IMR-90 (cell line): ENCODE data around the gene COX11. TPM values are rescaled to one million over a fixed set of nuclear protein-coding genes. Genes with fewer than 3 reads are reported as not detected.

Experiments used
- ATAC-seq: fragments of 200-7000 bp; cut with Tn5 transposase; 2 replicates; pipeline ENCODE4 v1.9.1; 2020; ENCODE audit warnings: low read depth, mild to moderate bottlenecking, moderate library complexity
- BruUV-seq: library from RNA; stranded (reverse); fragments of 400-500 nt; replicated peaks from 2 replicates; lab custom pipeline; 2021; lab: Mats Ljungman, UMichigan
- CTCF ChIA-PET: fragments of 300-600 bp; formaldehyde crosslinking; extraction: SDS; loops from one replicate; lab custom pipeline; 2021; ENCODE audit warnings: antibody characterized with exemption; lab: Yijun Ruan, JAX
- POLR2A ChIA-PET: fragments of 300-600 bp; sonication (Branson Sonifier 250); formaldehyde crosslinking; loops from one replicate; lab custom pipeline; 2022; ENCODE audit warnings: antibody characterized with exemption; ENCODE audit not compliant: unreplicated experiment; lab: Charles Lee
- DNase-seq: peaks from one replicate; pipeline ENCODE4 v3.0.0; 2013
- H2AFZ ChIP-seq: replicated peaks from 2 replicates; pipeline ENCODE3; 2013; ENCODE audit warnings: low read length, mild to moderate bottlenecking; ENCODE audit not compliant: poor library complexity
- H2AK5ac ChIP-seq: 2 replicates; pipeline ENCODE4 v1.6.1; 2013; ENCODE audit warnings: low read depth, low read length, inconsistent platforms
- H2AK9ac ChIP-seq: replicated peaks from 2 replicates; pipeline ENCODE3; 2013; ENCODE audit warnings: mild to moderate bottlenecking, low read depth, low read length, moderate library complexity; ENCODE audit not compliant: poor library complexity
- H2BK120ac ChIP-seq: 2 replicates; pipeline ENCODE4 v1.6.1; 2013; ENCODE audit warnings: low read depth, low read length, inconsistent platforms
- H2BK15ac ChIP-seq: 3 replicates; pipeline ENCODE4 v1.6.1; 2013; ENCODE audit warnings: low read depth, low read length, inconsistent platforms
- H2BK20ac ChIP-seq: 2 replicates; pipeline ENCODE4 v1.6.1; 2013; ENCODE audit warnings: low read depth, mild to moderate bottlenecking, inconsistent platforms, low read length, moderate library complexity
- H2BK5ac ChIP-seq: 2 replicates; pipeline ENCODE4 v1.6.1; 2013; ENCODE audit warnings: mild to moderate bottlenecking, low read depth, low read length, inconsistent platforms; ENCODE audit not compliant: poor library complexity, severe bottlenecking
- H3K14ac ChIP-seq: replicated peaks from 2 replicates; pipeline ENCODE4 v1.6.1; 2013; ENCODE audit warnings: low read depth, low read length, inconsistent platforms
- H3K18ac ChIP-seq: 2 replicates; pipeline ENCODE4 v1.6.1; 2013; ENCODE audit warnings: low read depth, low read length, control low read depth
- H3K23ac ChIP-seq: 2 replicates; pipeline ENCODE4 v1.6.1; 2013; ENCODE audit warnings: low read depth, low read length, inconsistent platforms
- H3K27ac ChIP-seq: 2 replicates; pipeline ENCODE4 v1.5.1; 2013; ENCODE audit warnings: mild to moderate bottlenecking, control low read depth, low read length; ENCODE audit not compliant: insufficient read depth
- H3K27me3 ChIP-seq: 2 replicates; pipeline ENCODE4 v1.6.1; 2013; ENCODE audit warnings: low read length; ENCODE audit not compliant: control insufficient read depth, insufficient read depth
- H3K36me3 ChIP-seq: 2 replicates; pipeline ENCODE4 v1.6.1; 2013; ENCODE audit warnings: low read length, mixed read lengths; ENCODE audit not compliant: control insufficient read depth, insufficient read depth
- H3K4ac ChIP-seq: 2 replicates; pipeline ENCODE4 v1.6.1; 2013; ENCODE audit warnings: low read depth, low read length, inconsistent platforms
- H3K4me1 ChIP-seq: 2 replicates; pipeline ENCODE4 v1.6.1; 2013; ENCODE audit warnings: low read length, mixed read lengths; ENCODE audit not compliant: control insufficient read depth, insufficient read depth
- H3K4me2 ChIP-seq: 2 replicates; pipeline ENCODE4 v1.6.1; 2013; ENCODE audit warnings: low read depth, mild to moderate bottlenecking, control low read depth, low read length, moderate library complexity
- H3K4me3 ChIP-seq: 2 replicates; pipeline ENCODE4 v1.5.1; 2013; ENCODE audit warnings: low read depth, mild to moderate bottlenecking, control low read depth, low read length, moderate library complexity; ENCODE audit not compliant: insufficient read depth
- H3K56ac ChIP-seq: 2 replicates; pipeline ENCODE4 v1.6.1; 2013; ENCODE audit warnings: low read length, inconsistent platforms; ENCODE audit not compliant: insufficient read depth; ENCODE audit errors: extremely low read depth
- H3K79me1 ChIP-seq, 2 experiments: 2 replicates each; pipeline ENCODE4 v1.6.1; 2013; ENCODE audit warnings: low read length in 2 of 2, inconsistent platforms in 1 of 2, low read depth in 1 of 2
- H3K9ac ChIP-seq: 2 replicates; pipeline ENCODE4 v1.6.1; 2013; ENCODE audit warnings: low read depth, low read length, control low read depth
- H3K9me1 ChIP-seq: 2 replicates; pipeline ENCODE4 v1.6.1; 2013; ENCODE audit warnings: low read length, inconsistent platforms; ENCODE audit not compliant: insufficient read depth
- H3K9me3 ChIP-seq: 2 replicates; pipeline ENCODE4 v1.6.1; 2013; ENCODE audit warnings: low read length; ENCODE audit not compliant: control insufficient read depth, insufficient read depth
- H4K20me1 ChIP-seq: 2 replicates; pipeline ENCODE4 v1.6.1; 2013; ENCODE audit warnings: low read length, inconsistent platforms; ENCODE audit not compliant: insufficient read depth
- H4K5ac ChIP-seq: 2 replicates; pipeline ENCODE4 v1.6.1; 2013; ENCODE audit warnings: mild to moderate bottlenecking, low read depth, low read length, control low read depth
- H4K8ac ChIP-seq, 2 experiments: 2 replicates each; pipeline ENCODE4 v1.6.1; 2013; ENCODE audit warnings: low read depth in 2 of 2, low read length in 2 of 2, control low read depth in 1 of 2, inconsistent platforms in 1 of 2
- H4K91ac ChIP-seq: 2 replicates; pipeline ENCODE4 v1.6.1; 2013; ENCODE audit warnings: low read depth, low read length, inconsistent platforms; ENCODE audit not compliant: insufficient read depth
- BHLHE40 ChIP-seq: fragments of 150-350 bp; IDR thresholded peaks from 2 replicates; pipeline ENCODE4 v1.6.1; 2016; ENCODE audit warnings: mild to moderate bottlenecking, low read depth, low read length
- FOS ChIP-seq: fragments of 150-350 bp; IDR thresholded peaks from 2 replicates; pipeline ENCODE4 v1.6.1; 2016; ENCODE audit warnings: low read depth, low read length
- MAFK ChIP-seq: IDR thresholded peaks from 2 replicates; pipeline ENCODE4 v1.6.1; 2012; ENCODE audit warnings: low read depth, low read length, improper control_type of control experiment
- MAZ ChIP-seq: IDR thresholded peaks from 2 replicates; pipeline ENCODE4 v1.6.1; 2012; ENCODE audit warnings: low read depth, mild to moderate bottlenecking, low read length, improper control_type of control experiment, moderate library complexity, borderline replicate concordance
- MXI1 ChIP-seq: IDR thresholded peaks from 2 replicates; pipeline ENCODE4 v1.6.1; 2012; ENCODE audit warnings: low read depth, mild to moderate bottlenecking, low read length, moderate library complexity, borderline replicate concordance
- NFE2L2 ChIP-seq: fragments of 150-350 bp; IDR thresholded peaks from 2 replicates; pipeline ENCODE4 v1.6.1; 2016; ENCODE audit warnings: low read depth, mild to moderate bottlenecking, low read length
- POLR2A ChIP-seq: IDR thresholded peaks from 2 replicates; pipeline ENCODE4 v1.6.1; 2012; ENCODE audit warnings: mild to moderate bottlenecking, low read depth, low read length
- RAD21 ChIP-seq: IDR thresholded peaks from 2 replicates; pipeline ENCODE4 v1.6.1; 2012; ENCODE audit warnings: low read length, improper control_type of control experiment
- RCOR1 ChIP-seq: IDR thresholded peaks from 2 replicates; pipeline ENCODE4 v1.6.1; 2012; ENCODE audit warnings: mild to moderate bottlenecking, low read length, improper control_type of control experiment; ENCODE audit not compliant: insufficient replicate concordance
- RFX5 ChIP-seq: IDR thresholded peaks from 2 replicates; pipeline ENCODE4 v1.8.0; 2012; ENCODE audit warnings: low read depth, mild to moderate bottlenecking, low read length, moderate library complexity
- SMC3 ChIP-seq: fragments of 150-350 bp; IDR thresholded peaks from 2 replicates; pipeline ENCODE4 v1.6.1; 2016; ENCODE audit warnings: low read depth, mild to moderate bottlenecking, antibody characterized with exemption, low read length, moderate library complexity
- WGBS, 2 experiments: methylation state at CpG; one replicate each; pipeline versions ENCODE4 v1.1.5 to v1.1.7; 2013; ENCODE audit warnings: missing lambda C conversion rate in 2 of 2; ENCODE audit not compliant: insufficient read length in 1 of 2; ENCODE audit errors: extremely low coverage in 2 of 2; 5-methylcytosine and 5-hydroxymethylcytosine counted together
- dilution Hi-C: fragments of 300-500 bp; cut with HindIII; formaldehyde crosslinking; loops from one replicate; pipeline ENCODE4 v1.14.3; 2018; ENCODE audit warnings: low sequenced_read_pairs; ENCODE audit not compliant: unreplicated experiment
- in situ Hi-C: fragments of 300-500 bp; cut with MboI; formaldehyde crosslinking; loops from 3 replicates; pipeline ENCODE4 v1.14.3; 2019; ENCODE audit warnings: low sequenced_read_pairs, inconsistent platforms, mixed read lengths
- intact Hi-C: fragments of 100-400 bp; cut with micrococcal nuclease; formaldehyde crosslinking; loops from 2 replicates; pipeline ENCODE4 v1.10.0; 2022
- polyA plus RNA-seq, 3 experiments: library from polyadenylated mRNA; depleted of rRNA; stranded (reverse); fragments of >200 nt; gene quantifications; 2 replicates each; pipeline ENCODE4 v1.2.3, GENCODE V29; 2012; ENCODE audit warnings: low replicate concordance in 1 of 3
- total RNA-seq: library from RNA; depleted of rRNA; stranded (reverse); fragments of >200 nt; gene quantifications from 2 replicates; pipeline ENCODE4 v1.2.3, GENCODE V29; 2012
- TF ChIP-seq, protein P1 (sequence below): fragments of 150-350 bp; IDR thresholded peaks from 2 replicates; pipeline ENCODE4 v1.6.1; 2016; ENCODE audit warnings: low read depth, mild to moderate bottlenecking, low read length, moderate library complexity, borderline replicate concordance
- TF ChIP-seq, protein P2 (sequence below): fragments of 150-350 bp; IDR thresholded peaks from 2 replicates; pipeline ENCODE4 v1.6.1; 2017; ENCODE audit warnings: mild to moderate bottlenecking, antibody characterized with exemption, low read length, low read depth

COX11 gene
- total and polyA plus RNA-seq, 2 of the 4 experiments (the other 2 are of a cell fraction), result 23.6 to 29.4 TPM

DNA sequence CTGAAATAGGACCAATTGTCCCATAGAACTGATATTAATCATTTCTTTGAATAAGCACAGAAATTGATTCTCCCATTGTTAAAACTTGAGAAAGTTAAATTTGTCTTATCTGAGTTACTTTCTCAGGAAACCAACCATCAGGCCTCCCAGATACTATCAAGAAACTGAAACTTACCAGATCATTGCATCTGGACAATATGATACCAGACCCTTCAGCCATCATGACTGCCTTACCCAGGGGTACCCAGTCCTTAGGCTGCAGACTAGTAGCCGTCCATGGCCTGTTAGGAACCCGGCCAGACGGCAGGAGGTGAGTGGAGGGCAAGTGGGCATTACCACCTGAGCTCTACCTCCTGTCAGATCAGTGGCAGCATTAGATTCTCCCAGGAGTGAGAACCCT is 7.9 kb upstream of the COX11 start:
- Histone ChIP-seq H2BK120ac (no peak overlapping the region), H2BK20ac (no peak overlapping the region), H3K14ac (no peak overlapping the region), H3K18ac (no peak overlapping the region), H3K4me3 (no peak overlapping the region), H3K9ac (no peak overlapping the region), H4K5ac (no peak overlapping the region), H3K4ac (no peak overlapping the region), H4K20me1 (no peaks in the 10 kb centered on the region), H3K9me3 (peaks cover 5% of the 10 kb centered on the region), H3K23ac (no peak overlapping the region), H2BK5ac (no peak overlapping the region), H2AK9ac (no peak overlapping the region), H3K27ac (no peak overlapping the region), H2AFZ (no peak overlapping the region), H3K9me1 (no peaks in the 10 kb centered on the region; the same call in 1 of the 2 replicates), H2BK15ac (no peak overlapping the region), H2AK5ac (no peak overlapping the region), H3K4me2 (no peak overlapping the region), H3K4me1 (no peaks in the 10 kb centered on the region), H4K8ac (no peak overlapping the region), H3K79me1 (peaks cover 13 to 14% of the 10 kb centered on the region in 2 experiments; a peak in 3 of 4 replicates), H3K36me3 (no peaks in the 10 kb centered on the region), H3K56ac (no peak overlapping the region), H3K27me3 (no peaks in the 10 kb centered on the region), H4K91ac (no peak overlapping the region)
- in situ Hi-C loops, result no loop called here
- no peak for DNase-seq
- no peak for ATAC-seq
- no CpG with 5 or more reads among the region's 3 CpGs for WGBS, 2 experiments
- no TSS peak for BruUV-seq
- ChIA-PET CTCF (interaction anchor here (2.4 kb wide), 1 partner anchor 17 kb away, joined by 6 read pairs; no protein-coding TSS in a partner anchor), POLR2A (no interaction called here)
- dilution Hi-C loops, result no loop called here
- intact Hi-C loops, result no loop called here
- no peak for TF ChIP-seq RCOR1
- TF ChIP-seq, protein P1, sequence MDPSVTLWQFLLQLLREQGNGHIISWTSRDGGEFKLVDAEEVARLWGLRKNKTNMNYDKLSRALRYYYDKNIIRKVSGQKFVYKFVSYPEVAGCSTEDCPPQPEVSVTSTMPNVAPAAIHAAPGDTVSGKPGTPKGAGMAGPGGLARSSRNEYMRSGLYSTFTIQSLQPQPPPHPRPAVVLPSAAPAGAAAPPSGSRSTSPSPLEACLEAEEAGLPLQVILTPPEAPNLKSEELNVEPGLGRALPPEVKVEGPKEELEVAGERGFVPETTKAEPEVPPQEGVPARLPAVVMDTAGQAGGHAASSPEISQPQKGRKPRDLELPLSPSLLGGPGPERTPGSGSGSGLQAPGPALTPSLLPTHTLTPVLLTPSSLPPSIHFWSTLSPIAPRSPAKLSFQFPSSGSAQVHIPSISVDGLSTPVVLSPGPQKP, result no peak
- TF ChIP-seq, protein P2, sequence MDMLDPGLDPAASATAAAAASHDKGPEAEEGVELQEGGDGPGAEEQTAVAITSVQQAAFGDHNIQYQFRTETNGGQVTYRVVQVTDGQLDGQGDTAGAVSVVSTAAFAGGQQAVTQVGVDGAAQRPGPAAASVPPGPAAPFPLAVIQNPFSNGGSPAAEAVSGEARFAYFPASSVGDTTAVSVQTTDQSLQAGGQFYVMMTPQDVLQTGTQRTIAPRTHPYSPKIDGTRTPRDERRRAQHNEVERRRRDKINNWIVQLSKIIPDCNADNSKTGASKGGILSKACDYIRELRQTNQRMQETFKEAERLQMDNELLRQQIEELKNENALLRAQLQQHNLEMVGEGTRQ, result no peak
- no peak for TF ChIP-seq MAZ
- no peak for TF ChIP-seq RFX5
- TF ChIP-seq MXI1, result no peak
- no peak for TF ChIP-seq POLR2A
- no peak for TF ChIP-seq BHLHE40
- no peak for TF ChIP-seq SMC3
- TF ChIP-seq FOS, result no peak
- no peak for TF ChIP-seq RAD21
- TF ChIP-seq NFE2L2, result no peak
- TF ChIP-seq MAFK, result no peak
